T-cell (primary cell): ENCODE results near the gene PIPOX. TPM values are rescaled to one million over a fixed set of nuclear protein-coding genes. Genes with fewer than 3 reads are reported as not detected.

Experiments used
- ATAC-seq, 4 experiments: fragments of 200-7000 bp in 3 of 4; fragments of 150-1000 bp in 1 of 4; cut with Tn5 transposase; replicated peaks in 1 of 4; 1 replicate in 3 of 4; 2 replicates in 1 of 4; pipeline ENCODE4 v1.10.0; 2021; ENCODE audit warnings: moderate library complexity in 3 of 4, mild to moderate bottlenecking in 2 of 4, moderate number of reproducible peaks in 1 of 4
- CTCF ChIA-PET, 2 donors: fragments of 300-600 bp; sonication (Branson Sonifier 250); formaldehyde crosslinking; loops; one replicate each; lab custom pipeline; 2022; ENCODE audit warnings: antibody characterized with exemption in 2 of 2; lab: Charles Lee
- POLR2A ChIA-PET, 2 donors: fragments of 300-600 bp; sonication (Branson Sonifier 250); formaldehyde crosslinking; loops; one replicate each; lab custom pipeline; 2022; ENCODE audit warnings: antibody characterized with exemption in 2 of 2; lab: Charles Lee
- DNase-seq, 35 experiments: peaks; one replicate each; pipeline versions ENCODE4 v3.0.0 to v3.0.0-alpha.2; 2013 to 2023
- H3K27ac ChIP-seq: one replicate; pipeline ENCODE4 v1.5.1; 2013; ENCODE audit warnings: low read length
- H3K27me3 ChIP-seq, 2 experiments: replicated peaks in 1 of 2; 1 replicate in 1 of 2; 2 replicates in 1 of 2; pipeline versions ENCODE4 v1.6.1 to v1.7.0; 2013; ENCODE audit warnings: low read length in 1 of 2, mixed read lengths in 1 of 2; ENCODE audit not compliant: control insufficient read depth in 2 of 2, insufficient read depth in 2 of 2; ENCODE audit errors: extremely low read depth in 1 of 2
- H3K36me3 ChIP-seq, 2 donors: 1 replicate in 1 of 2; 2 replicates in 1 of 2; pipeline versions ENCODE4 v1.6.1 to v1.7.0; 2013; ENCODE audit warnings: low read length in 1 of 2; ENCODE audit not compliant: control insufficient read depth in 2 of 2, insufficient read depth in 1 of 2; ENCODE audit errors: extremely low read depth in 1 of 2
- H3K4me1 ChIP-seq, 2 experiments: 1 replicate in 1 of 2; 2 replicates in 1 of 2; pipeline versions ENCODE4 v1.6.1 to v1.7.0; 2013; ENCODE audit warnings: low read length in 2 of 2, mixed read lengths in 1 of 2; ENCODE audit not compliant: insufficient read depth in 2 of 2, control insufficient read depth in 1 of 2; ENCODE audit errors: extremely low read depth in 1 of 2
- H3K4me3 ChIP-seq, 2 donors: 1 replicate in 1 of 2; 2 replicates in 1 of 2; pipeline versions ENCODE4 v1.5.1 to v1.7.0; 2013; ENCODE audit warnings: mild to moderate bottlenecking in 2 of 2, low read length in 1 of 2, moderate library complexity in 1 of 2; ENCODE audit not compliant: control insufficient read depth in 1 of 2; ENCODE audit errors: extremely low read depth in 1 of 2
- H3K9me3 ChIP-seq: 2 replicates; pipeline ENCODE4 v1.7.0; 2013
- H3K27ac Mint-ChIP-seq, 2 donors: one replicate each; pipeline ENCODE4 v1.8.0; 2020 to 2021; ENCODE audit warnings: mild to moderate bottlenecking in 2 of 2, mixed read lengths in 2 of 2
- H3K27me3 Mint-ChIP-seq, 2 donors: one replicate each; pipeline ENCODE4 v1.8.0; 2021 to 2022; ENCODE audit warnings: mixed read lengths in 2 of 2
- H3K36me3 Mint-ChIP-seq: one replicate; pipeline ENCODE4 v1.8.0; 2021; ENCODE audit warnings: mixed read lengths
- H3K4me1 Mint-ChIP-seq, 3 donors: one replicate each; pipeline ENCODE4 v1.8.0; 2020 to 2022; ENCODE audit warnings: mixed read lengths in 3 of 3, mild to moderate bottlenecking in 1 of 3
- H3K4me3 Mint-ChIP-seq, 3 donors: one replicate each; pipeline ENCODE4 v1.8.0; 2020 to 2022; ENCODE audit warnings: mild to moderate bottlenecking in 3 of 3, mixed read lengths in 3 of 3, moderate library complexity in 3 of 3
- H3K9me3 Mint-ChIP-seq, 3 donors: one replicate each; pipeline ENCODE4 v1.8.0; 2020 to 2022; ENCODE audit warnings: mixed read lengths in 3 of 3
- WGBS: methylation state at CpG from one replicate; pipeline ENCODE4 v1.1.5; 2013; ENCODE audit warnings: missing lambda C conversion rate; ENCODE audit not compliant: insufficient coverage; 5-methylcytosine and 5-hydroxymethylcytosine counted together
- total RNA-seq, 35 experiments: library from RNA in 6 of 35; stranded (reverse) in 6 of 35; fragments of 120-200 nt in 1 of 35; gene quantifications; one replicate each; pipeline versions ENCODE4 v1.2.1 to v1.2.4 and lab custom pipeline; 2013 to 2026

Gene PIPOX
- total RNA-seq, 5 donors from 2014 or later (not counting 1 experiment from before 2014, with no cell fraction given): 2.4 to 5.7 (median 4.6) TPM

DNA sequence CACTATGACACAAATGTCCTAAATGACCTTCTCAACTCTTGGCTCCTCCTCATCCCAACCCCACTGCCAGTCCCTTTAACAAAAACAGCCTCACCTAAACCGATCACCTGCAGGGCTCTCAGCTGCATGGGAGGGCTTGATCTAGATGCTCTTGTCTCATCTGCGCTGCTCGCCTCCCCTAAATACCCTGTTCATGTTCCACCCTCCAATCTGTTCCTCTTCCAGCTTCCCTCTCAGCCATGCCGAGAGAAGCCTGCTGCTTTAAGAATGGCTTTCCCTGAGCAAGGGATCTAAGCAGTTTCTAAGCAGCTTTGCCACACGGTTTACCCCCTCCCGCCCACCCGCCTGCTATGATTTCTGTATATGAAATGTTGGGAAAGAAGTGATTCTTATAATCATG lies 23.7 kb downstream of the PIPOX start:
- no peak overlapping the region for H3K4me3 ChIP-seq
- DNase-seq (no peak), ATAC-seq (no peak)
- H3K4me1 ChIP-seq: no peaks in the 10 kb centered on the region
- Mint-ChIP-seq H3K4me1 (no peaks in the 10 kb centered on the region), H3K27ac (no peak overlapping the region), H3K9me3 (no peaks in the 10 kb centered on the region), H3K4me3 (no peak overlapping the region), H3K36me3 (no peaks in the 10 kb centered on the region), H3K27me3 (no peaks in the 10 kb centered on the region)
- CTCF ChIA-PET: no interaction called here
- WGBS: 82% methylated on average over 2 of the region's 7 CpGs
- no peak overlapping the region for H3K27ac ChIP-seq
- peaks cover 0 to 2% of the 10 kb centered on the region in 2 experiments for H3K27me3 ChIP-seq
- POLR2A ChIA-PET: interaction anchor here in 1 of 2 donors (1.0 kb wide), 1 partner anchor 106 kb away, joined by 3 read pairs; no protein-coding TSS in a partner anchor
- no peaks in the 10 kb centered on the region for H3K36me3 ChIP-seq
- no peaks in the 10 kb centered on the region for H3K9me3 ChIP-seq

DNA sequence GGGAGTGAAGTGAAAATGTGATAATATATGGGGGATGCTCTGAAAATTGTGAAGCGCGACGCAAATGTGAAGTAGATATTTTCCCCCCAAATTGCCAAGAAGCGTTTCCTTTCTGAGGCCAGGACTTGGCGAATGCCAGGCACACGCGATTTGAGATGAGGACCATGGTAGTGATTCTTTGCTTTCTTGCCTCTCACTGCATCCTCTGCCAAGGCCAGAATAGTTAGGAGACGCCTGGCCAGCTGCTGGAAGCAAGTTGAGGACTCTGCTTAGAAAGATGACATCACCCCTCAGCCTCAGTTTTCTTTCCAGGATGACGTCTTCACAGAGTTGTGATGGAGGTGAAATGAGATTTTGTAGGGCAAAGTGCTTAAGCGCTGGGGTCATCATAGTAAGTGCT lies 25.9 kb downstream of the PIPOX start:
- CTCF ChIA-PET: no interaction called here
- no peak for ATAC-seq
- DNase-seq: no peak
- H3K27me3 Mint-ChIP-seq: no peaks in the 10 kb centered on the region
- no peak overlapping the region for H3K27ac Mint-ChIP-seq
- H3K4me3 Mint-ChIP-seq: no peak overlapping the region
- H3K36me3 Mint-ChIP-seq: no peaks in the 10 kb centered on the region
- Histone ChIP-seq H3K4me1 (no peaks in the 10 kb centered on the region), H3K27me3 (no peaks in the 10 kb centered on the region), H3K36me3 (no peaks in the 10 kb centered on the region), H3K27ac (no peak overlapping the region), H3K9me3 (no peaks in the 10 kb centered on the region), H3K4me3 (no peak overlapping the region)
- H3K9me3 Mint-ChIP-seq: no peaks in the 10 kb centered on the region
- 92% methylated on average over 8 of the region's 10 CpGs for WGBS
- peaks cover 0 to 6% (median 4%) of the 10 kb centered on the region in 3 donors for H3K4me1 Mint-ChIP-seq
- POLR2A ChIA-PET: no interaction called here

DNA sequence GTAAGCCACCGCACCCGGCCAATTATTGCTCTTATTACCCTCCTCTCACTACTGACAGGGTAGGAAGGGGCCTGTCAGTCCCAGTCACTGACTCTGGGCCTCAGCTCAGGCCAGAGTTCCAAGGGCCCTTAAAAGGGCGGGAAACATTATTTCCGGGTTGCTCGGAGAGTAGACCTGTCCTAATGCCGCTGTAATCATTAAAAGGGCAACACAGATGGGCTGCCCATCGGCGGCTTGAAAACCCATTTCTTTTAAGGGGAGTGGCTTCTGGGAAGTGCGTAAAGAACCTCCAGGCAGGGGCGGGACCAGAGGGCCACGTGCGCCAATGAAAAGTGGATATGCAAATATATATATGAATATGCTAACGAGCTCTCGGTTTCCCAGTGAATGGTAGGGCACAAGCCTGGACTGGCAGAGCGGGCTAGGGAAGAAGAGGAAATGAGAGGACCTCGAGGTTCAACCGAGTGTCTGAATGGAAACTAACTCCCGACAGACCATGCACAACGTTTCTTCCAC lies 26.6 kb downstream of the PIPOX start:
- Histone ChIP-seq H3K9me3 (no peaks in the 10 kb centered on the region), H3K4me1 (peaks cover 0 to 5% of the 10 kb centered on the region in 2 experiments), H3K27me3 (no peaks in the 10 kb centered on the region), H3K4me3 (no peak overlapping the region), H3K27ac (no peak overlapping the region), H3K36me3 (no peaks in the 10 kb centered on the region)
- H3K4me1 Mint-ChIP-seq: peaks cover 0 to 6% (median 5%) of the 10 kb centered on the region in 3 donors
- H3K27me3 Mint-ChIP-seq: no peaks in the 10 kb centered on the region
- H3K27ac Mint-ChIP-seq: no peak overlapping the region
- POLR2A ChIA-PET: no interaction called here
- no peaks in the 10 kb centered on the region for H3K36me3 Mint-ChIP-seq
- WGBS: 70% methylated on average over 15 of the region's 19 CpGs
- ATAC-seq: no peak
- CTCF ChIA-PET: interaction anchor here in 1 of 2 donors (0.6 kb wide), 1 partner anchor 150 kb away, joined by 3 read pairs; no protein-coding TSS in a partner anchor
- DNase-seq: no peak
- H3K4me3 Mint-ChIP-seq: no peak overlapping the region
- H3K9me3 Mint-ChIP-seq: no peaks in the 10 kb centered on the region

DNA sequence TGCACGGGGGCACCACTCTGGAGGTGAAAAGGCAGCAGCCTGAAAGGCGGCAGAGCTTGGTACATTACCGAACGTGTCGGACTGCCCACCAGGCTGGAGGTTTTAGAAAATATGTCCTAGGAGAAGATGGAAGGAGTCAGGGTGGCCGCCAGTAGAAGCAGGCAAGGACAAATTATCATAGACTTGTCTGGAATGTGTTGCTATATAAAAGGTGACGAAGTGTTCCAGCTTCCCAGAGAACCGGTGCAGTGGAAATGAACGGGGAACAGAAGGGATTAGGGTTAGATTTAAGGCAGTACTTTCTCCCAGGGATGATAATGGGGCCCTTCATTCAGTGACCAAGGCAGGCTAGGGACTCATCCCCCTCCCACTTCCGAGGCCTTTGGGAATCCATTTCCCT lies 27.4 kb downstream of the PIPOX start:
- Mint-ChIP-seq H3K27me3 (no peaks in the 10 kb centered on the region), H3K27ac (no peak overlapping the region), H3K9me3 (no peaks in the 10 kb centered on the region), H3K36me3 (no peaks in the 10 kb centered on the region), H3K4me3 (no peak overlapping the region), H3K4me1 (peaks cover 0 to 7% (median 6%) of the 10 kb centered on the region in 3 donors)
- no peaks in the 10 kb centered on the region for H3K9me3 ChIP-seq
- WGBS: 89% methylated on average over 6 of the region's 10 CpGs
- ChIA-PET CTCF (interaction anchor here in 1 of 2 donors (0.6 kb wide), 1 partner anchor 150 kb away, joined by 3 read pairs; no protein-coding TSS in a partner anchor), POLR2A (no interaction called here)
- DNase-seq: no peak
- no peak for ATAC-seq
- H3K36me3 ChIP-seq: no peaks in the 10 kb centered on the region
- no peak overlapping the region for H3K27ac ChIP-seq
- peaks cover 0 to 10% of the 10 kb centered on the region in 2 experiments for H3K4me1 ChIP-seq
- no peaks in the 10 kb centered on the region for H3K27me3 ChIP-seq
- no peak overlapping the region for H3K4me3 ChIP-seq

DNA sequence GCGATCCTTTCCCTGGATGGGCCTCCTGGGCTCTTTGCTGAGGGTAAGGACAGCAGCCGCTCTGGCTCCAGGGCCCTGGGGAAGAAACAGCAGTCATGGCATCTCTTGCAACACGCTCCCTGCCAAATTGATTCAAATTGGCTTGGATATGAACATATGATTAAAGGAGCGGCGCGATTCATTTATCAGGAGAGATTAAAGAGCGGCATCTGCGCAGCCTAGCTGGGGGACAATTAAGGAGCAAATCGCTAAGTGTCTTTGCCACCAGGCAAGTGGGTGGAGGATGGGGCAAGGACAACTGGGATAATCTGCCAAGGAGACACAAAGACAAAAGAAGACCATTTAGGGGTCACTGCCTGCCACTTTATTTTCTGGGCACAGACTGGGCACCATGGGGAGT lies 27.8 kb downstream of the PIPOX start:
- over 99% methylated on average over 9 of the region's 9 CpGs for WGBS
- H3K4me3 Mint-ChIP-seq: no peak overlapping the region
- no peaks in the 10 kb centered on the region for H3K27me3 Mint-ChIP-seq
- Histone ChIP-seq H3K27me3 (no peaks in the 10 kb centered on the region), H3K36me3 (no peaks in the 10 kb centered on the region), H3K4me3 (no peak overlapping the region), H3K27ac (no peak overlapping the region), H3K4me1 (peaks cover 0 to 10% of the 10 kb centered on the region in 2 experiments), H3K9me3 (no peaks in the 10 kb centered on the region)
- no peaks in the 10 kb centered on the region for H3K36me3 Mint-ChIP-seq
- no peak overlapping the region for H3K27ac Mint-ChIP-seq
- peaks cover 0 to 9% (median 6%) of the 10 kb centered on the region in 3 donors for H3K4me1 Mint-ChIP-seq
- ChIA-PET POLR2A (no interaction called here), CTCF (no interaction called here)
- no peaks in the 10 kb centered on the region for H3K9me3 Mint-ChIP-seq
- DNase-seq (no peak), ATAC-seq (no peak)

DNA sequence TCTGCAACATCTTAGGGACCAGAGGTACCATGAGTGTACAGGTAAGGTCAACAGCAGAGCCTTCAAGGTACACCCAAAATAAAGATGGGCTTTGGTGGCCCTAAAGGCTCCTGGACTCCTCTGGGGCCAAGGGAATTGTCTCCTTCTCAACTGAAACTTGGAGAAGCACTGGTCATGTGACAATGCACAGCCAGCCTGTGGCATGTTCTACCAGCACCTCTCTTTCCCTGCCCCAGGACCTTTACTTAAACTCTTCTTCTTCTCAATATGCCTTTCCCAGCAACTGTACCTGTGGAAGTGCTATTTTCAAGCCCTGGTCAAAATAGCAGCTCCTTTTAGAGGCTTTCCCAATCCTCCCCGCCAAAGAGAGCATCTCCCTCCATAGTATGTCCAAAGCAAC lies 28.4 kb downstream of the PIPOX start:
- H3K4me1 Mint-ChIP-seq: peaks cover 0 to 9% (median 6%) of the 10 kb centered on the region in 3 donors
- CTCF ChIA-PET: interaction anchor here (0.6 to 1.2 kb wide), 2 partner anchors 18 to 106 kb away, joined by 3 to 4 read pairs; no protein-coding TSS in a partner anchor

More for the DNA sequence above, 28.4 kb downstream of the PIPOX start:
- no peaks in the 10 kb centered on the region for H3K9me3 Mint-ChIP-seq
- H3K36me3 Mint-ChIP-seq: peaks cover 2% of the 10 kb centered on the region
- no peaks in the 10 kb centered on the region for H3K36me3 ChIP-seq
- DNase-seq: no peak
- H3K4me1 ChIP-seq: peaks cover 0 to 10% of the 10 kb centered on the region in 2 experiments
- POLR2A ChIA-PET: no interaction called here
- H3K4me3 Mint-ChIP-seq: no peak overlapping the region
- no peaks in the 10 kb centered on the region for H3K27me3 Mint-ChIP-seq
- no peaks in the 10 kb centered on the region for H3K27me3 ChIP-seq
- WGBS: no CpG with 5 or more reads among the region's 1 CpG
- H3K27ac ChIP-seq: no peak overlapping the region
- H3K9me3 ChIP-seq: no peaks in the 10 kb centered on the region
- H3K27ac Mint-ChIP-seq: no peak overlapping the region
- ATAC-seq: no peak
- no peak overlapping the region for H3K4me3 ChIP-seq
